ENCODE results near the gene FCGR2B.
"Not testable (repeated sequence)": the region's sequence is repeated elsewhere in the genome, so short reads cannot be mapped to it uniquely, and the experiment has no call there.

Gene FCGR2B

GRCh38 chr1:161706482-161707347, 43.8 kb downstream of the FCGR2B start, which contains the start of gene FCRLA:
FCRLA (plus strand) TSS chr1:161707229; CDS start chr1:161707265, 36 bp downstream.
- DNase-seq: no peak

GRCh38 chr1:161707503-161707902, 44.6 kb downstream of the FCGR2B start:
- DNase-seq: no peak

- no peak for DNase-seq
Measured at GRCh38 chr1:161709373-161709772, 46.4 kb downstream of the FCGR2B start.

GRCh38 chr1:161710560-161710959, 47.6 kb downstream of the FCGR2B start:
- DNase-seq: no peak

- no peak for DNase-seq
Measured at GRCh38 chr1:161718559-161719324, 55.8 kb downstream of the FCGR2B start.

GRCh38 chr1:161719325-161719611, 56.3 kb downstream of the FCGR2B start:
- DNase-seq: no peak

- no peak for DNase-seq
Measured at GRCh38 chr1:161720422-161720821, 57.5 kb downstream of the FCGR2B start.

GRCh38 chr1:161720956-161721737, 58.2 kb downstream of the FCGR2B start, which contains the start of gene FCRLB:
FCRLB (plus strand) TSS chr1:161721544; CDS start chr1:161722673, 1,129 bp downstream.
- no peak for DNase-seq

- DNase-seq: no peak
Measured at GRCh38 chr1:161721738-161722343, 58.9 kb downstream of the FCGR2B start.

- no peak for DNase-seq
Measured at GRCh38 chr1:161722406-161722805, 59.5 kb downstream of the FCGR2B start.

GRCh38 chr1:161723459-161724141, 60.7 kb downstream of the FCGR2B start:
- DNase-seq: no peak

GRCh38 chr1:161725258-161725907, 62.4 kb downstream of the FCGR2B start:
- not testable (repeated sequence) for DNase-seq

GRCh38 chr1:161725908-161726472, 63.0 kb downstream of the FCGR2B start:
- no peak for DNase-seq

GRCh38 chr1:161726473-161727255, 63.7 kb downstream of the FCGR2B start:
- peak; percentile 33 for DNase-seq

- DNase-seq: no peak
Measured at GRCh38 chr1:161727256-161727924, 64.4 kb downstream of the FCGR2B start.
